Upper lobe of left lung (tissue), 4 donors: ENCODE measurements around the gene ONECUT3.

Experiments used
- EP300 ChIP-seq, 4 donors: sonication (generic); formaldehyde crosslinking; IDR thresholded peaks; one replicate each; pipeline ENCODE4 v1.5.1; 2017; ENCODE audit warnings: antibody characterized with exemption in 4 of 4, control low read depth in 2 of 4
- POLR2A ChIP-seq, 4 donors: fragments of 450-650 bp; IDR thresholded peaks; one replicate each; pipeline ENCODE4 v1.5.1; 2016 to 2017; ENCODE audit warnings: antibody characterized with exemption in 4 of 4, mild to moderate bottlenecking in 2 of 4
- POLR2AphosphoS5 ChIP-seq, 2 donors: sonication (generic); formaldehyde crosslinking; IDR thresholded peaks; one replicate each; pipeline ENCODE4 v1.5.1; 2017; ENCODE audit warnings: antibody characterized with exemption in 2 of 2
- TF ChIP-seq, protein P1 (sequence below), 6 experiments: fragments of 450-650 bp in 4 of 6; fragments of 200-600 bp in 2 of 6; sonication (generic) in 2 of 6; IDR thresholded peaks; one replicate each; pipeline ENCODE4 v1.5.1; 2016 to 2019; ENCODE audit warnings: antibody characterized with exemption in 6 of 6

GRCh38 chr19:1745589-1746031 is 7.7 kb upstream of the ONECUT3 start:
- TF ChIP-seq, protein P1, sequence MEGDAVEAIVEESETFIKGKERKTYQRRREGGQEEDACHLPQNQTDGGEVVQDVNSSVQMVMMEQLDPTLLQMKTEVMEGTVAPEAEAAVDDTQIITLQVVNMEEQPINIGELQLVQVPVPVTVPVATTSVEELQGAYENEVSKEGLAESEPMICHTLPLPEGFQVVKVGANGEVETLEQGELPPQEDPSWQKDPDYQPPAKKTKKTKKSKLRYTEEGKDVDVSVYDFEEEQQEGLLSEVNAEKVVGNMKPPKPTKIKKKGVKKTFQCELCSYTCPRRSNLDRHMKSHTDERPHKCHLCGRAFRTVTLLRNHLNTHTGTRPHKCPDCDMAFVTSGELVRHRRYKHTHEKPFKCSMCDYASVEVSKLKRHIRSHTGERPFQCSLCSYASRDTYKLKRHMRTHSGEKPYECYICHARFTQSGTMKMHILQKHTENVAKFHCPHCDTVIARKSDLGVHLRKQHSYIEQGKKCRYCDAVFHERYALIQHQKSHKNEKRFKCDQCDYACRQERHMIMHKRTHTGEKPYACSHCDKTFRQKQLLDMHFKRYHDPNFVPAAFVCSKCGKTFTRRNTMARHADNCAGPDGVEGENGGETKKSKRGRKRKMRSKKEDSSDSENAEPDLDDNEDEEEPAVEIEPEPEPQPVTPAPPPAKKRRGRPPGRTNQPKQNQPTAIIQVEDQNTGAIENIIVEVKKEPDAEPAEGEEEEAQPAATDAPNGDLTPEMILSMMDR (IDR thresholded peaks at IDR 0.05), result no peak
- TF ChIP-seq POLR2A (IDR thresholded peaks at IDR 0.05) (no peak), POLR2AphosphoS5 (IDR thresholded peaks at IDR 0.05) (no peak), EP300 (IDR thresholded peaks at IDR 0.05) (no peak)
